ENCODE measurements around the gene BRCA2.

The BRCA2 gene

DNA sequence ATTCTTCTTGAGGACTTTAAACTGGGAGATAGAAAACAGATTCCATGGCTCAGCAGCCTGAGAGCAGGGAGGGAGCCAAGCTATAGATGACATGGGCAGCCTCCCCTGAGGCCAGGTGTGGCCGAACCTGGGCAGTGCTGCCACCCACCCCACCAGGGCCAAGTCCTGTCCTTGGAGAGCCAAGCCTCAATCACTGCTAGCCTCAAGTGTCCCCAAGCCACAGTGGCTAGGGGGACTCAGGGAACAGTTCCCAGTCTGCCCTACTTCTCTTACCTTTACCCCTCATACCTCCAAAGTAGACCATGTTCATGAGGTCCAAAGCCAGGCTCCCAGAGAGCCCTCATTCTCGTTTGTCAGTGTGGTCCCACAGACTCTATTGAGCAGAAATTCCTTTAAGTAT, 104.6 kb downstream of the BRCA2 start:
- in situ Hi-C loops (cut with MboI; ENCODE audit: low sequenced_read_pairs, unreplicated experiment) = no loop called here
- no peak for DNase-seq (ENCODE audit: low spot score)
- TF ChIP-seq, protein P1, sequence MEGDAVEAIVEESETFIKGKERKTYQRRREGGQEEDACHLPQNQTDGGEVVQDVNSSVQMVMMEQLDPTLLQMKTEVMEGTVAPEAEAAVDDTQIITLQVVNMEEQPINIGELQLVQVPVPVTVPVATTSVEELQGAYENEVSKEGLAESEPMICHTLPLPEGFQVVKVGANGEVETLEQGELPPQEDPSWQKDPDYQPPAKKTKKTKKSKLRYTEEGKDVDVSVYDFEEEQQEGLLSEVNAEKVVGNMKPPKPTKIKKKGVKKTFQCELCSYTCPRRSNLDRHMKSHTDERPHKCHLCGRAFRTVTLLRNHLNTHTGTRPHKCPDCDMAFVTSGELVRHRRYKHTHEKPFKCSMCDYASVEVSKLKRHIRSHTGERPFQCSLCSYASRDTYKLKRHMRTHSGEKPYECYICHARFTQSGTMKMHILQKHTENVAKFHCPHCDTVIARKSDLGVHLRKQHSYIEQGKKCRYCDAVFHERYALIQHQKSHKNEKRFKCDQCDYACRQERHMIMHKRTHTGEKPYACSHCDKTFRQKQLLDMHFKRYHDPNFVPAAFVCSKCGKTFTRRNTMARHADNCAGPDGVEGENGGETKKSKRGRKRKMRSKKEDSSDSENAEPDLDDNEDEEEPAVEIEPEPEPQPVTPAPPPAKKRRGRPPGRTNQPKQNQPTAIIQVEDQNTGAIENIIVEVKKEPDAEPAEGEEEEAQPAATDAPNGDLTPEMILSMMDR (IDR thresholded peaks at IDR 0.05; ENCODE audit: borderline replicate concordance, control extremely low read depth, extremely low read depth, insufficient read depth, missing control alignments) = no peak

DNA sequence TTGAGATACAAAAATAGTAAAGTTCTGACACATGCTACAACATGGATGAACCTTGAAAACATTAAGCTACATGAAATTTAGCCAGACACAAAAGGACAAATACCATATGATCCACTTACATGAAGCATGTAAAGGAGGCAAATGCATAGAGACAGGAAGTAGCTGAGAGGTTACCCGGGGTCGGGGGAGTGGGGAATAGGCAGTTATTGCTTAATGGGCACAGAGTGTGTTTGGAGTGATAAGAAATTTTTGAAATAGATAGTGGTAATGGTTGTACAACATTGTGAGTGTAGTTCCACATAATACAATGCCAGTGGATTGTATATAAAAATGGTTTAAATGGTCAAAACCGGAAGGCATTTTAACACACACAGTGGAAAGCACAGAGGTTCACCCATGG, 108.3 kb downstream of the BRCA2 start:
- TF ChIP-seq, protein P1 (IDR thresholded peaks at IDR 0.05; ENCODE audit: borderline replicate concordance, control extremely low read depth, extremely low read depth, insufficient read depth, missing control alignments) = no peak
- no peak for DNase-seq (ENCODE audit: low spot score)
- in situ Hi-C loops (cut with MboI; ENCODE audit: low sequenced_read_pairs, unreplicated experiment) = no loop called here

DNA sequence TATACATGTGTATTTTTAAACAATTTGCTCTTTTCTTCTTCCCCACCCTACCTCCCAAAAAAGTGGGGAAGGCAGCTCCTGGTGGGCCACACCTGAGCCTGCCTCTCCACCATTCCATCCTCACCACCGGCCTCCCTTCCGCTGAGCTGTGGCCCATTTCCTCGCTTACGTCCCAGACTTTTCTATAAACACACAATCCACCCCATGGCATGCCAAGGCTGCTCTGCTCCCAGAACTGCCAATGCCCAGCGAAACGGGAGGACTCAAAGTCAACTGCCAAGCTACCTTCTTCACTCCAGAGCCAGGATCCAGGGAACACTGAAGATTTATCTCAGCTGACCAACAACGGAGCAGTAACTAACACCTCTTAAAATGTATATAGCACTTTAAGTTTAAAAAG, 109.8 kb downstream of the BRCA2 start:
- in situ Hi-C loops (cut with MboI; ENCODE audit: low sequenced_read_pairs, unreplicated experiment) = no loop called here
- TF ChIP-seq, protein P1 (IDR thresholded peaks at IDR 0.05; ENCODE audit: borderline replicate concordance, control extremely low read depth, extremely low read depth, insufficient read depth, missing control alignments) = no peak
- no peak for DNase-seq (ENCODE audit: low spot score)

DNA sequence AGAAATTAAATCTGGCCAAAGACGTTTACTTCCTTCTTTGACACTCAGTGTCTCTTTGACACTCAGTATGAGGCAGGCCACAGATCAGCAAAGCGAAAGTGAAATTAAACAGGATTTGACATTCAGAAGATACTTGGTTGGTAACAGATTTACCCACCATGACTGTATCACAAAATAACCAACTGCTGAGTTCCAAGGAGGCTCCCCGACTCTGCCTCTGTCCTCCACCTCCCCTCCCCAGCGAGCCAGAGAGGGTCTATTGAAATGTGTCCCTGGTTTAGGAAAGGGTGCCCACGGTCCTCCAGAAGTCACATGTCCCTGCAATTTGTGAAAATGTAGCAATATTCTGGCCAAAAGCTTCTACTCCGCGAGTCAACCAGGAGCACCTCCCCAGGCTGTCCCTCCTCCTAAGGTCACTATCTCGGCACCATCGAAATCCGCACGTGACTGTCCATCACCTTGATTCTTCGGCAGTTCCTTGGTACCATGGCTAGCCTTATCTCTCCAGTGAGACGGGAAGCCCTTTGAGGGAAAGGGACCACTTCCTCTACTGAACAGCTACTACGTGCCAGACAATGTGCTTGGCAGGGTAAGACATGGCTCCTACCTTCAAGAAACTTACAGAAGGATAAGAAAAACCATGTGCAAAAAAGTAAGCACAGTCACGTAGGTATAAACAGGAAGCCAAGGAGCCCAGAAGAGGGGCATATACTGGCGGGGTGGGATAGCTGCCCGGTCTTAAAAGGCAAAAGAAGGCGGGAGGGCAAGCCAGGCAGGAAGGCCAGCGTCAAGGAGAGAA, 111.1 kb downstream of the BRCA2 start:
- TF ChIP-seq, protein P1 (IDR thresholded peaks at IDR 0.05; ENCODE audit: borderline replicate concordance, control extremely low read depth, extremely low read depth, insufficient read depth, missing control alignments) = no peak
- DNase-seq (ENCODE audit: low spot score) = peak; percentile 78
- in situ Hi-C loops (cut with MboI; ENCODE audit: low sequenced_read_pairs, unreplicated experiment) = no loop called here

DNA sequence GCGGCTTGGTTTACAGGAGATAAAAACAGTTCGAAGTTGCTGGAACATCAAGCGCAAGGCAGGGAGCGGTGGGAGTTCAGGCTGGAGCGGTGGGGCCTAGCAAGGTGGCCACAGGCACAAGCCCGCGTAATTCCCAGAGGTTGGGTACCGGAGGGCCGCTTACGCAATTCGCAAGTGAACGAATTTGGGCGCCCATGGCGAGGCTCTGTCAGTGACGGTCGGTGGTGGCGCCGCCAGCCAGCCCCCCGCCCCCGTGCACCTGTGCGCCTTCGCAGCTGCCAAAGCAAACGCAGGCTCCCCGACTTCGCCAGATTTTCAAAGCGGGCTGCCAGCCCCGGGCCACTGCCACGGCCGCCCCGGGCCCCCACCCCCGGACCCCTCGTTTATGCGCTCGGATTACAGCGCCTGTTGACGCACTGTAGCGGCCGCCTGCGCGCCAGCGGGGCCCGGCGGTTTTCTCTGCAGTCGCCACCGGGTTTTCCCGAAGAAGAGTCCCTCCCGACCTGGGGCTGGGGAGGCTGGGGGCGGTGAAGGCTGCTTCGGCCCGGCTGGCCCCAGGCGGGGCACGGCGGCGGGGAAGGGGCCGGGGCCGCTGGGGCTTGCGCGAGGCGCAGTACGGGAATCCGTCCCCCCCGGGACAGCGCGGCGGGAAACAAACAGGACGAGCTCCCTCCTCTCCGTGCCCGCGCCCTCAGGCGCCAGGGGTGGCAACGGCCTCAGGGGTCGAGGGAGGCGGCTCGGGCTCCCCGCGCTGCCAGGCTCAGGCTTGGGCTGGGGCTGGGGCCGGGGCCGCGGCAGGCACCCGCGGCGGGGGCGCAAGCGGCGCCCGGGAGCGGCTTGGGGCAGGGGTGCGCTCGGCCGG, 111.9 kb downstream of the BRCA2 start:
- DNase-seq (ENCODE audit: low spot score) = peak; percentile 63
- in situ Hi-C loops (cut with MboI; ENCODE audit: low sequenced_read_pairs, unreplicated experiment) = no loop called here
- TF ChIP-seq, protein P1 (IDR thresholded peaks at IDR 0.05; ENCODE audit: borderline replicate concordance, control extremely low read depth, extremely low read depth, insufficient read depth, missing control alignments) = no peak

DNA sequence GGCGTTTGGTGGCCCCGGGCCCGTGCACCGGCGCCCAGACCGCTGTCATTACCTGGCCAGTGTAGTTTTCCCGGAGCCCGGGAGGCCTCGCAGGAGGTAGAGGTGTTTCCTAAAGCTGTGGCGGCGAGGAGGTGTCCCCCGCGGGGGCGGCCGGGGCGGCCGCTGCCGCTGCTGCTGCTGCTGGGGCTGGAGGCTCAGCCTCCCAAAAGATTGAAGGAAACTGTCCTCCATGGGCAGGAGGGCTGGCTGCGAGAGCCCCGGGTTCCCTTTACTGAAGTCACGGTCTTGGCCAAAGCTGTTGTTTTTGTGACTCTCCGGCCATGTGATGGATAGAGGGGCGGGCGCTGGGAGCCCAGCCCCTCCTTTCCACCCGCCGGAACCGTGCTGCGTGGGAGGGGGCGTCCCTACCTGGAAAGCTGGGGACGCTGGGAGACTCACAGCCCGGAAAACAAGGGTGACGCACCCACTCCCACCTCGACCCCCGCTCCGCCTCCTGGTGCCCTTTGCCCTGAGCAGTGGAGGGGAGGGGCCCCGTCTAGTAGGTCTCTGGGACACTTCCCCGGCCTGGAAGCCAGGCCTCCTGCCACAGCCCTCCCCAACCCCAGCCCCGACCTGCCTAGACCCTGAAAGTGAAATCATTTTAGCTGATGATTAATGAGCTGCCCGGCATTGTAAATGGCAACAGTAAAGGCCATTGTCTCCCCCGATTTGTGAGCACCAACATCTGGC, 112.7 kb downstream of the BRCA2 start, which contains the start of gene N4BP2L1:
TSS of gene N4BP2L1 (minus strand) at position 279 of the 729 bp plus-strand sequence. CDS start at position 231, 48 bp downstream.
- TF ChIP-seq, protein P1 (IDR thresholded peaks at IDR 0.05; ENCODE audit: borderline replicate concordance, control extremely low read depth, extremely low read depth, insufficient read depth, missing control alignments) = no peak
- peak; percentile 90 for DNase-seq (ENCODE audit: low spot score)
- in situ Hi-C loops (cut with MboI; ENCODE audit: low sequenced_read_pairs, unreplicated experiment) = no loop called here
